ENCODE results near the gene GRID1.

Gene GRID1

GRCh38 chr10:86402283-86402941 is 35.8 kb upstream of the GRID1 start:
- Histone ChIP-seq H3K27ac (ENCODE audit: extremely low read depth, low read depth, low read length) (no peak overlapping the region), H3K9me3 (ENCODE audit: control insufficient read depth, insufficient read depth, low read depth, low read length) (no peaks in the 10 kb centered on the region), H3K4me1 (ENCODE audit: control insufficient read depth, insufficient read depth, low read length) (no peaks in the 10 kb centered on the region; the same call in 1 of the 2 replicates), H3K36me3 (ENCODE audit: control insufficient read depth in 2 of 2, insufficient read depth in 1 of 2, low read length in 2 of 2) (no peaks in the 10 kb centered on the region), H3K4me3 (ENCODE audit: low read depth, low read length) (no peak overlapping the region)
- ChIA-PET CTCF (no interaction called here), POLR2A (interaction anchor here (1.0 kb wide), 1 partner anchor 11 kb away, joined by 4 read pairs; no protein-coding TSS in a partner anchor)
- TF ChIP-seq ZNF423 (tag by site-specific recombination; IDR thresholded peaks at IDR 0.05) (no peak), ZNF341 (tag by site-specific recombination; IDR thresholded peaks at IDR 0.05; ENCODE audit: low read depth) (peak; percentile 84)

GRCh38 chr10:86401588-86402282 is 35.1 kb upstream of the GRID1 start:
- Histone ChIP-seq H3K4me1 (ENCODE audit: control insufficient read depth, insufficient read depth, low read length) (no peaks in the 10 kb centered on the region; the same call in 1 of the 2 replicates), H3K27ac (ENCODE audit: extremely low read depth, low read depth, low read length) (no peak overlapping the region), H3K36me3 (ENCODE audit: control insufficient read depth in 2 of 2, insufficient read depth in 1 of 2, low read length in 2 of 2) (no peaks in the 10 kb centered on the region), H3K4me3 (ENCODE audit: low read depth, low read length) (no peak overlapping the region), H3K9me3 (ENCODE audit: control insufficient read depth, insufficient read depth, low read depth, low read length) (no peaks in the 10 kb centered on the region)
- TF ChIP-seq EGR2 (tag by site-specific recombination; IDR thresholded peaks at IDR 0.05; ENCODE audit: low read depth) = peak; percentile 52
- TF ChIP-seq ZFHX2 (tag by site-specific recombination; conservative IDR thresholded peaks at IDR 0.05) = peak; percentile 74
- TF ChIP-seq ZNF2 (tag by site-specific recombination; IDR thresholded peaks at IDR 0.05) = no peak
- ChIA-PET POLR2A (interaction anchor here (0.6 to 2.3 kb wide), 3 partner anchors 11 to 184 kb away, joined by 3 to 14 read pairs (median 4); no protein-coding TSS in a partner anchor), CTCF (no interaction called here)

GRCh38 chr10:86400705-86401587 is 34.4 kb upstream of the GRID1 start:
- Histone ChIP-seq H3K4me3 (ENCODE audit: low read depth, low read length) (peak overlapping the region; percentile 66), H3K4me1 (ENCODE audit: control insufficient read depth, insufficient read depth, low read length) (no peaks in the 10 kb centered on the region; the same call in 1 of the 2 replicates), H3K9me3 (ENCODE audit: control insufficient read depth, insufficient read depth, low read depth, low read length) (no peaks in the 10 kb centered on the region), H3K27ac (ENCODE audit: extremely low read depth, low read depth, low read length) (peak overlapping the region; percentile 79), H3K36me3 (ENCODE audit: control insufficient read depth in 2 of 2, insufficient read depth in 1 of 2, low read length in 2 of 2) (no peaks in the 10 kb centered on the region)
- no peak for TF ChIP-seq ZNF707 (tag by site-specific recombination; IDR thresholded peaks at IDR 0.05)
- TF ChIP-seq ZNF335 (tag by site-specific recombination; conservative IDR thresholded peaks at IDR 0.05) = peak; percentile 5; the same call in 1 of the 2 replicates
- TF ChIP-seq ZNF777 (tag by site-specific recombination; IDR thresholded peaks at IDR 0.05; ENCODE audit: borderline replicate concordance) = peak; percentile 37; the same call in 1 of the 2 replicates
- TF ChIP-seq ZNF645 (tag by site-specific recombination; IDR thresholded peaks at IDR 0.05) = no peak
- TF ChIP-seq ZFHX2 (tag by site-specific recombination; conservative IDR thresholded peaks at IDR 0.05) = peak; percentile 4; the same call in 1 of the 2 replicates
- TF ChIP-seq ZNF423 (tag by site-specific recombination; IDR thresholded peaks at IDR 0.05) = peak; percentile 46; the same call in 1 of the 2 replicates
- 0 out of 2 replicates have a peak, but pooled peaks have one; percentile 14 for TF ChIP-seq REPIN1 (tag by site-specific recombination; IDR thresholded peaks at IDR 0.05; ENCODE audit: low read depth)
- CTCF ChIA-PET = interaction anchor here (0.6 to 1.9 kb wide), 17 partner anchors 9 to 614 kb away, joined by 3 to 14 read pairs (median 4); no protein-coding TSS in a partner anchor
- POLR2A ChIA-PET = interaction anchor here (0.6 to 2.3 kb wide), 17 partner anchors 14 to 1707 kb away, joined by 3 to 14 read pairs (median 4); partner anchors contain the start of genes GRID1 and WAPL

GRCh38 chr10:86399879-86400704 is 33.5 kb upstream of the GRID1 start:
- Histone ChIP-seq H3K4me3 (ENCODE audit: low read depth, low read length) (peak overlapping the region; percentile 66), H3K9me3 (ENCODE audit: control insufficient read depth, insufficient read depth, low read depth, low read length) (no peaks in the 10 kb centered on the region), H3K36me3 (ENCODE audit: control insufficient read depth in 2 of 2, insufficient read depth in 1 of 2, low read length in 2 of 2) (no peaks in the 10 kb centered on the region), H3K27ac (ENCODE audit: extremely low read depth, low read depth, low read length) (peak overlapping the region; percentile 79), H3K4me1 (ENCODE audit: control insufficient read depth, insufficient read depth, low read length) (no peaks in the 10 kb centered on the region; the same call in 1 of the 2 replicates)
- CTCF ChIA-PET = interaction anchor here (0.5 to 1.9 kb wide), 30 partner anchors 9 to 613 kb away, joined by 3 to 14 read pairs (median 3); no protein-coding TSS in a partner anchor
- POLR2A ChIA-PET = interaction anchor here (0.6 to 2.3 kb wide), 18 partner anchors 11 to 1706 kb away, joined by 3 to 14 read pairs (median 4); partner anchors contain the start of genes GRID1 and WAPL
- no peak for TF ChIP-seq TCF7L2 (IDR thresholded peaks at IDR 0.05; ENCODE audit: borderline replicate concordance, low read depth, low read length)
- TF ChIP-seq ZSCAN5A (tag by site-specific recombination; IDR thresholded peaks at IDR 0.05) = peak; percentile 93
- TF ChIP-seq ZBTB8A (tag by site-specific recombination; IDR thresholded peaks at IDR 0.05) = peak; percentile 96
- TF ChIP-seq KLF8 (tag by site-specific recombination; IDR thresholded peaks at IDR 0.05) = peak; percentile 91
- TF ChIP-seq ZFP69B (tag by site-specific recombination; IDR thresholded peaks at IDR 0.05) = peak; percentile 99
- 0 out of 2 replicates have a peak, but pooled peaks have one; percentile 26 for TF ChIP-seq ZNF221 (tag by site-specific recombination; IDR thresholded peaks at IDR 0.05; ENCODE audit: borderline replicate concordance)
- peak; percentile 98 for TF ChIP-seq ZBTB48 (tag by site-specific recombination; IDR thresholded peaks at IDR 0.05)
- no peak for TF ChIP-seq GLI4 (tag by site-specific recombination; IDR thresholded peaks at IDR 0.05)
- TF ChIP-seq ZNF391 (tag by site-specific recombination; IDR thresholded peaks at IDR 0.05; ENCODE audit: borderline replicate concordance, low read depth) = peak; percentile 54; the same call in 1 of the 2 replicates
